ENCODE results near the gene UHMK1. TPM values are rescaled to one million over a fixed set of nuclear protein-coding genes. Genes with fewer than 3 reads are reported as not detected.

UHMK1 gene
- total RNA-seq, 1 experiment from 2014 or later, result 15.8 TPM

DNA sequence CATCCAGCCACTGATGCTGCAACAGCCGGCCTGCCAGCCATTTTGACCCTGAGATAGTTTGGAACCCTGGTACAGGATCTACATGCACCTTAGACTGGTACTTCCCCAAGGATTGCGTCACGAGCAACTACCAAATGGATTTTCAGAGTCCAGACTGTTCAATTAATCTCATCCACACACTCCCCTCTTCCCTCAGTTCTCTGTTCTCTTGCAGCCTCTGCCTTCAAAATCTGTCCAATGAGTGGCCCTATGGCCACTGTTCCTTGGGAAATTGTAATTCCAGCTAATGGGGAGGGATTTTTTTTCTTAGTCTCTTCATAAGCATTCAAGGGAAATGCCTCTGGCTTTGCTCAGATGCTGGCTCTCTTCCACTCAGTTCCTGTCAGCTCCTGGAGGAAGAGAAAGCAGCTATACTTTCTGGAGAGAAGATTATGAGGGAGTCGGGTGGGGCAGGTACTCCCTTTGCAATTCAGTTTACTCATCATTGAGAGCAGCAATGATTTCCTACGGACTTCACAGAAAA is 44.1 kb downstream of the UHMK1 start:
- no peak overlapping the region for H4K91ac ChIP-seq (ENCODE audit: insufficient read length, low read depth, low read length)
- no peak overlapping the region for H3K23ac ChIP-seq (ENCODE audit: insufficient read length, low read depth, low read length)
- H3K27me3 ChIP-seq (ENCODE audit: insufficient read depth, low read length), result no peaks in the 10 kb centered on the region
- Mint-ChIP-seq H3K4me3 (no peak overlapping the region), H3K27ac (no peak overlapping the region; a peak in 1 of 7 replicates), H3K36me3 (ENCODE audit: insufficient read depth in 1 of 3, low read depth in 3 of 3) (peaks cover 0 to 4% (median 0%) of the 10 kb centered on the region in 3 experiments; a peak in 2 of 7 replicates), H3K4me1 (no peaks in the 10 kb centered on the region), H3K27me3 (ENCODE audit: low read depth) (no peaks in the 10 kb centered on the region), H3K9me3 (peaks cover 0 to 6% of the 10 kb centered on the region in 2 experiments; a peak in 4 of 5 replicates)
- no peaks in the 10 kb centered on the region for H4K20me1 ChIP-seq (ENCODE audit: control insufficient read depth, insufficient read depth, insufficient read length)
- no CpG with 5 or more reads among the region's 5 CpGs for WGBS (ENCODE audit: extremely low coverage, insufficient read length, low lambda C conversion rate)
- no peak for DNase-seq
- no peak overlapping the region for H2AK5ac ChIP-seq (ENCODE audit: insufficient read length, low read length)
- H3K56ac ChIP-seq (ENCODE audit: insufficient read length, low read depth, low read length), result no peak overlapping the region
- no peak overlapping the region for H3K18ac ChIP-seq (ENCODE audit: insufficient read length, low read depth, low read length)
- H4K8ac ChIP-seq (replicated peaks; ENCODE audit: insufficient read length, low read depth, low read length), result no peak overlapping the region
- no peak overlapping the region for H3T11ph ChIP-seq (ENCODE audit: low read length)
- H2BK15ac ChIP-seq (ENCODE audit: low read depth, low read length), result no peak overlapping the region
- no peak overlapping the region for H3K14ac ChIP-seq (ENCODE audit: insufficient read depth, low read length)
- H2BK120ac ChIP-seq (ENCODE audit: low read depth, low read length, poor library complexity, severe bottlenecking), result no peak overlapping the region
- H3K79me2 ChIP-seq (ENCODE audit: insufficient read depth, low read length), result no peaks in the 10 kb centered on the region
- H3K4me2 ChIP-seq (ENCODE audit: insufficient read depth, insufficient read length, low read length), result no peak overlapping the region
- H3K79me1 ChIP-seq (ENCODE audit: insufficient read depth, low read depth, low read length, poor library complexity, severe bottlenecking), result no peaks in the 10 kb centered on the region
- no peaks in the 10 kb centered on the region for H3K23me2 ChIP-seq (ENCODE audit: insufficient read length, low read depth, low read length, poor library complexity, severe bottlenecking)
- no peak overlapping the region for H3K27ac ChIP-seq (ENCODE audit: insufficient read length, low read depth, low read length)
- H4K5ac ChIP-seq (ENCODE audit: insufficient read length, low read depth, low read length), result no peak overlapping the region
- no peak overlapping the region for H3K4ac ChIP-seq (ENCODE audit: low read depth, low read length)
- no peak overlapping the region for H2AFZ ChIP-seq (ENCODE audit: low read length)
- H3K9me3 ChIP-seq (ENCODE audit: control insufficient read depth, low read depth, low read length), result no peaks in the 10 kb centered on the region
- no peak overlapping the region for H2BK20ac ChIP-seq (ENCODE audit: low read depth, low read length, poor library complexity, severe bottlenecking)
- H2BK5ac ChIP-seq (ENCODE audit: insufficient read length, low read length), result no peak overlapping the region
- H3K9ac ChIP-seq (ENCODE audit: extremely low read depth, insufficient read length, low read length), result no peak overlapping the region
- no peak overlapping the region for H2BK12ac ChIP-seq (ENCODE audit: insufficient read length, low read depth, low read length)
- TF ChIP-seq, protein P1, sequence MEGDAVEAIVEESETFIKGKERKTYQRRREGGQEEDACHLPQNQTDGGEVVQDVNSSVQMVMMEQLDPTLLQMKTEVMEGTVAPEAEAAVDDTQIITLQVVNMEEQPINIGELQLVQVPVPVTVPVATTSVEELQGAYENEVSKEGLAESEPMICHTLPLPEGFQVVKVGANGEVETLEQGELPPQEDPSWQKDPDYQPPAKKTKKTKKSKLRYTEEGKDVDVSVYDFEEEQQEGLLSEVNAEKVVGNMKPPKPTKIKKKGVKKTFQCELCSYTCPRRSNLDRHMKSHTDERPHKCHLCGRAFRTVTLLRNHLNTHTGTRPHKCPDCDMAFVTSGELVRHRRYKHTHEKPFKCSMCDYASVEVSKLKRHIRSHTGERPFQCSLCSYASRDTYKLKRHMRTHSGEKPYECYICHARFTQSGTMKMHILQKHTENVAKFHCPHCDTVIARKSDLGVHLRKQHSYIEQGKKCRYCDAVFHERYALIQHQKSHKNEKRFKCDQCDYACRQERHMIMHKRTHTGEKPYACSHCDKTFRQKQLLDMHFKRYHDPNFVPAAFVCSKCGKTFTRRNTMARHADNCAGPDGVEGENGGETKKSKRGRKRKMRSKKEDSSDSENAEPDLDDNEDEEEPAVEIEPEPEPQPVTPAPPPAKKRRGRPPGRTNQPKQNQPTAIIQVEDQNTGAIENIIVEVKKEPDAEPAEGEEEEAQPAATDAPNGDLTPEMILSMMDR (conservative IDR thresholded peaks at IDR 0.05), result no peak
- H3K4me1 ChIP-seq (ENCODE audit: insufficient read depth, low read length), result no peaks in the 10 kb centered on the region

Data from H9 (cell line).